HG02943 (cell line): ENCODE measurements around the gene CDK14.
A peak's percentile ranks its signal among the peaks of the same experiment; 100 is the strongest.

Source experiments
- ATAC-seq: cut with Tn5 transposase; IDR thresholded peaks from one replicate; pipeline ENCODE4 v1.9.1; 2021; ENCODE audit warnings: mild to moderate bottlenecking, low read depth, moderate library complexity; ENCODE audit not compliant: unreplicated experiment

CDK14 gene

DNA sequence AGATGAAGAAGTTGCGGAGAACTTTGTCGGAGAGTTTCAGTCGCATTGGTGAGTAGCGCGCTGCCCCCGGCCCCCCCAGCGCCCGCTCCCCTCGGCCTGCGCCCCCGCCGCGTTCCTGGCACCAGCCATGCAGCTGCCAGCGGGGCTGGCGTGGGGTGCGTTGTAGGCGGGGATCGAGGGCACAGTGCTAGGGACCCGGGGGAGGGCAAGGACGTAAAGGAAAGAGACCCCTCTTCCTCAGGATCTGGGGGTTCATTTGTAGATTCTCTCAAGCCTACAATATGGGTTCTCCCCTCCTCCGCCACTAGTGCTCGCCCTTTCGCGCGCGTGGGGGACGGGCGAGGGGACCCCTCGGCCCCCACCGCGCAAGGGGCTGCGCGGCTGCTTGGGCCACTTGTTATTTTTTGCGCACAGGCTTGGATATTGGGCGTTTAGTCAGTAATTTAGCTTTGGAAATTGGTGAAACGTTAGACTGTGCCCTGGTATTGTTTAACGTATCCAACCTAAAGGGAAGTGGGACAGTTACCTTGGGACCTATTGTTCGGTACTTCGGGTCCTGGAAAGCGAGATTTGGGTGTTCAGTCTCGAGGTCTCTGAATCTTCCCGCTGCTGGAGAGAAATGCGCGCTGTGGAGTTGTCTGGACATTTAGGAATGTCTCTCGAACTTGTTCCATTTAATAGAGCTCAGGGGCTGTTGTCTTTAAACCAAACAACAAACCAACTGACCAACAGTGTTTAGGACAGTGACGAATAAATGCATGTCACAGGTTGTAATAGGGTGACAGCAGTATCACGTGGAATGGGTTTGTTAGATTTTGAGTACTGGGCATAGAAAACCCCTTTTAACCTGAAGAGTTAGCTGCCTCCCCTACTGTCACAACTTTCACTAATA is 796 bp downstream of the CDK14 start:
- ATAC-seq, result peak; percentile 26

DNA sequence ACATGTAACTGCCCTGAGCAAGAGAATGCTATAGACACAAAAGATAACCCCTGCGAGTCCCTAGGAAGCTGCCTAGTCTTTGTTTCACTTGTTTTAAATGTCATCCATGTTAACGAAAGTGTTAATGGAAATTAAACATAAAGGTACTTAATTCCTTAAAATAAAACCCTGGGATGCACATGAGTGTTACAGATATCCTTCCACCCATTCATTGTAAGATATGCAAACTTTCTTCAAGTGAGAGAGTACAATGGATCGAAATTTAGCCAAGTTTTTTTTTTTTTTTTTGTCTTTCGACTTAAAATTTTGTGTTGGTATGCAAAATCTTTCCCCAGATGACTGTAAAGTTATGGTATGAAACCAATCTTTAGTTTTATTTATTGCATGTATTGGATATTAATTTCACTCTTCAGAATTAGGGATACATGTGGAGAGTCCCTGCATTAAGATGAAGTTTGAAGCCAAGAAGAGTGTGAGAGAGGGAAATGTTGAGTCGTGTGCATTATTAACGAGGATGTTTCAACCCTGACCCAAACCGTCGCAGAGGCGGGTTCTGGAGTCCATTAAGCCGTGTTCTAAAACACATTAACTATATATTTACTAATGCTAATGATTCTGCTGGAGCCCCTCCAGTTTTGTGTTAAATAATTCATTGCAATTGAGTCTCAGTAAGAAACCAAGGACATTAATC is 1.6 kb downstream of the CDK14 start:
- ATAC-seq, result no peak

DNA sequence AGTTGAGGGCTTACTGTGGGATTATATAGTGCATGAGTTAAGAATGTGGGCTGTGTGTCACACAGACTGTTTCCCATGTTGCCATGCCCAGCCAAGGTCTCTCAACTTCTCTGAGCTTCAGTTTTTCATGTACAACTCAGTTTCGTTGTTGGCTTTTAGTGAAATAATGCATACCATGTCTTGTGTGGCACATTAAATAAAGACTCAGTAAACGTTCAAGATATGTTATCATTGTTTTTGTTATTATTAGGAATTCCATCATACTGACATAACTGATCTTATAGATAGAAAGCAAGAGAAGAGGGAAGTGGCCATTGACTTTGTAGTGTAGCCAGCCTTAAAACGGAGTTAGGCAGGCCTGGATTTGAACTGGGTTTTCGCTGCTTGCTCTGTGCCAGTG is 2.9 kb downstream of the CDK14 start:
- ATAC-seq, result no peak

DNA sequence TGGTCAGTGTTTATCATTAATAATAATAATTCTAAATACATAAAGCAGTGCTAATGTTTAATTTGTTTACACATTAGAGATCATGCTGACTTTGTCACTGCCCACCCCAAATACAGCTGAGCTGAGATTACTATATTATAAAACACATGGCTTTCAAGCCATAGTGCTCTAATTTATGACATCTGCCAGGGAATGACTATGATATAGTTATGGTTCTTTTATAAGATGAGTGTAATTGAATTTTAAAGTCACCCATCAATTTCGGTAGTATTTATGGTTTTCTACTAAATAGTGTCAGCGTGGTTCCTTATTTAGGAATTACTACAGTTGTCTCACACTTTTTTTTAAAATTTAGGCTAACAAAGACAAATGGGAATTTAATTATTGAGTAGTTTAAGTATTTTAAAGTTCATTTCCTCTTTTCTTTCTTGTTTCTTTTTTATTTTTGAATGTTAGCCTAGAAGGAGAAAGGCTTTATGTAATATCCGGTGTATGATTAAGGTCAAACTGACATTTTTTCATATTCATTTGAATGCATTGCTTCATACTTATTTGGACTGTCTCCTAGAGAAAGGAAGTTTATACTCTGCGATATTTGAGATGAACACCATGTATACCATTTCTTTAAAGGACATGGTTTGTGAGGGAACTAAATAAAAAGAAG is 3.9 kb downstream of the CDK14 start:
- ATAC-seq, result no peak

DNA sequence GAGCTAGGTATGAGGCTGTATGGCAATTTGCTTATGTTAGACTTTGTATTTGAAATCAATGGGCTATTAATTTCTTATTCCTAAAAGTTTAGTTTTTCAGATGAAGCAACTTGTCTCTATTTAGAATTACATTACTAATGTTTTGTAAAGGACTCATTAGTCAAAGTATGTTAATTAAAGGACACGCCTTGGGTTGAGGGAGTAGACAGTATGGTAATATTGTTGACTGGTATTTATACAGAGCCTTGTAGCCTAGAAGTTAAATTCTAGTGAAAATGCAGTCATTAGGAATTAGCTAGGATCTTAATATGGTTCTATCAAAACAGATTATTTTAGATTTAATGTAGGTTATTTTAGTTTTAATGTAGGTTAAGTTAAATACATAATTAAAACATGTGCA is 6.2 kb downstream of the CDK14 start:
- no peak for ATAC-seq

DNA sequence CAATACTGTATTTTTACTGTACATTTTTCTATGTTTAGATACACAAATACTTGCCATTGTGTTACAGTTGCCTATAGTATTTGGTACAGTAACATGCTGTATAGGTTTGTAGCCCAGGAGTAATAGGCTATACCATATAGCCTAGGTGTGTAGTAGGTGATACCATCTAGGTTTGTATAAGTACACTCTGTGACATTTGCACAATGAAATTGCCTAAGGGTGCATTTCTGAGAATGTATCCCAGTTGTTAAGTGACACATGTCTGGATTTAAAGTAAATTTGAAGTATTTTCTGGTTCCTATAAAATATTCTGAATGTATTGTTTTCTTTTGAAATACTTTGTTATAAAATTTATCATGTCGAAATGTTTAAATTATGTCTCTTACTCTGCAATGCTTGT is 7.2 kb downstream of the CDK14 start:
- ATAC-seq, result no peak

DNA sequence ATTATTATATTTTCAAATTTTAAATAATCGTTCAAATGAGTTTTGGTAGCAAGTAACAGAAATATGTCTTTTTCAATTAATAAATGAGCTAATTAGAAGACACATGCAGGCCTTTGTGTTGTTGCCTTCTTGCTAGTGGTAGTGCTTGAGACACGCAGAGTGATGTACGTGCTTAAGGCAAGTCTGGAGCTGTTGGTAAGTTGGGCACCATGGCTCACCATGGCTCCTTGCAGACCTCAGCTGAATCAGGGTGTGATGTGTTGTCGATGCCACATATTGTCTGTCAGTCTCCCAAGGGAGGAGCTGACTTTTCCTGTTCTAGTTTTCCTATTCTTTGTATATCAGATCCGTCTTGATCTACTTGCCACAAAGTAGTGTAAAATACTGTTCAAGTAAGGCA is 8.3 kb downstream of the CDK14 start:
- no peak for ATAC-seq

DNA sequence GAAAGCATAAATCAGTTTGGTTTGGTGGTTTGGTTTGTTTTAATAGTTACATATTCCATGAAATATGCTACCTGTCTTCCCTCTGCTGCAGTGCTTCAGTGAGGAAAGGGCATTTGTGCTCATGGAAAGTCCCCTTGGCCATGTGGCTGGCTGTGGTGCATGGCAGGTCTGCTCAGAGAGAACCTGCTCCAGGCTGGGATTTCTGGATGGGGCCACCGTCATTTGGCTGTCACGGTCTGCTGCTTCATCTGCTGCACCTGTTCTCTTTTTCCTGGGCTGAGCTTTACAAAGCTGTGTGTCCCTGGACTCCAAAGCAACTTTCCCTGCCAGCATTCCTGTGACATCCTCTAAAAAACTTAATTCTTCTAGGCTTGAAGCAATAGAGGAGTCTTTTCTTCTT is 8.9 kb downstream of the CDK14 start:
- ATAC-seq, result no peak

DNA sequence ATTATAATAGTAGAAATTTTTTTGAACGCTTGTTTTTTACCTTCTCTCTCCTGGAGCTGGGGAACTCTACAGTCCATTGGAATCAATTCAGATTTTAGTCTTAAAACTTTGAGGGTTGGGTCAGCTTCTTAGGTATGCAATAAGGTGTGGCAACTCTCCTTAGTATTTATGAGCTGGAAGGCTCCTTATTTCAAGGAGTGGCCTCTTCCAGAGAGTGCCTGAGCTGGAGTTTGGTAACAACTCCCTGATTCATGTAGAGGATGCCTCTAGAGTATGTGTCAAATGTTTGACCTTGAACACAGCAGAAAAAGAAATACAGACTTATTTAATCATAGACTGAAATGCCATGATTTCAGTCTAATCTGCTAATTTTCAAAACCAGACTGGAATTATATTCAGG is 11.1 kb downstream of the CDK14 start:
- ATAC-seq, result no peak

DNA sequence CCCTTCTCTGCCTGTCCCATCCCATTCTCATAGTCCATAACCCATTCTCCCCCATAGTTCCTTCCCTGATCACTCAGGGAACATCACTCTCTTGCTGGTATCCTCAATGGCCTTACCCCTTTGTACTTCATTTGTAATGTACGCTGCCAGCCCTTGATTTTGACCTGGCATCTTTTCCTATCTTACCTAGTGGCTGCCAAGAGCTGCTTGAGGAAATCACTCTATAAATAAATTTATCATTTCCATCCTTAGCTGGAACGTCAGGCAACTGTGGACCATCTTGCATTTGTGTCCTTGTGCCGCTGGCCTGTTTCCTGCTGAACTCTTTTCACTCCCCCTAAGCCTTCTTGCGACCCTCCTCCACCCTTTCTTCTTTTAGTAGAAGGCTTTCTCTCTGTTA is 14.0 kb downstream of the CDK14 start:
- ATAC-seq, result no peak

DNA sequence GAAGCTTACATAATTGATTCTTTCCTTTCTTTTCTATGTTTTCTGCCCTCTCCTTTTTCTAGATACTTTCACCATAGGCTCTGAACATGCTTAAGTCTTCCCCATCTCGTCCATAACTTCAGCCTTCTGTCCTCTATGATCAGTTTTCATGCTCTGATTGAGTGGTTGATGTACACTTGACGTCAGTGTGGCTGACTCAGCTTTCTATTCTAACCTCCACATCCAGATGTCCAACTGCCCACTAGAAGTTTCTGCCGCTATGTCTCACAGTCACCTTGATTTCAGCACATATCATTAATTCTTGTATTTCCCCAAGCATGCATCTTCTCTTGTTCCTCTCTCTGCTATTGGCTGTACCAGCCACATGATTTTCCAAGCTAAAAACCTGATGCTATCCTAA is 15.0 kb downstream of the CDK14 start:
- ATAC-seq, result no peak

DNA sequence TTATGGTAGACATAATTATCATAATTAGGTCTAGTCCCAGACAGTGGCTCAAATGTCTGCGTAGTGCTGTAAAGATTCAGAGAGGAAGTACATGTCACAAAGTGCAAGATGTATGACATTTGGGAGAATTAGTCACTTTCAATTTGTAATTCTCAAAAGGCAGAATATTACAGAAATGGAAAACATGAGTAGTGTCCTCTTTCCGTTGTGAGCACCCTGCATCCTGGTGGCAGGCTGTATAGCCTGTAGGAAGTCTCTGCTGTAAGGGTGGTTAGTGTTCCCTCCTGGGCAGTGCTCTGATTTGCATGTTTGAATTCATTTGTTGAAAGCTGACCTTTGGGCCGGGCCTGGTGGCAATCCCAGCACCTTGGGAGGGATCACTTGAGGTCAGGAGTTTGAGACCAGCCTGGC is 17.0 kb downstream of the CDK14 start:
- ATAC-seq, result peak; percentile 88

DNA sequence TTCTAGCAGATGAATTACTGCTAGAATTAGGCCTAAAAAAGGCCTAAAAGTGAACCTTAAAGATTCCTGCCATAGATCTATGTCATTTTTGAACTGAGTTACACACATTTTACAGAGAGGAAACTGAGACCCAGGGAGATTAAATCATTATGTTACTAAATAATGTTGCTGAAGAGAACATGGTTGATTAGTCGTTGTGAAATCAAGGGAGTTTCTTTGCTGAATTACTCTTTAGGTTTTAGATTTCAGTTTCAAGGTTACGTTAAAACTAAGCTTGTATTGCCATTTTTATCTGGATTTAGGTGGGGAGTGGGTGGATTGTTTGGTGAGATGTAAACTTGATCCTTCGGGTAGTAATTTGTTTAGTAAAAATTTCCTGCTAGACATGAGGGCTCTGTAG is 21.3 kb downstream of the CDK14 start:
- ATAC-seq, result no peak

DNA sequence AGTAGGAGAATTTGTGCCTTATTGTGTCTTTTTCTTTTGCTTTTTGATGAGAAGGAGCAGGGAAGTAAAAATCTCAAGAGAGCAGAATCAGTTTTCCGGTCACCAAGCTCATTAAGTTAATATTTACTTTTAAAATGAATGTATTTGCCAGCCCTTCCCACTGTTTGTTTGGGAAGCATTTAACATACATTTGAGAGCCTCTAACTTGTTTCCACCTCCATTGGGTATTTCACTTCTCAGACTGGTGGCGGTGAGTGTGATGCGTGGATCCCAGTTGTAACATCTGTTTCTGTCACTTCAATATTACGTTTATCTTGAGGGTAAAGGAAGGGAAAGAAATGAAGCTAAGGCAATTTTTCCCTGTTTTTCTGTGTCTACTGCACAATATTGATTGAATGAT is 22.8 kb downstream of the CDK14 start:
- no peak for ATAC-seq

DNA sequence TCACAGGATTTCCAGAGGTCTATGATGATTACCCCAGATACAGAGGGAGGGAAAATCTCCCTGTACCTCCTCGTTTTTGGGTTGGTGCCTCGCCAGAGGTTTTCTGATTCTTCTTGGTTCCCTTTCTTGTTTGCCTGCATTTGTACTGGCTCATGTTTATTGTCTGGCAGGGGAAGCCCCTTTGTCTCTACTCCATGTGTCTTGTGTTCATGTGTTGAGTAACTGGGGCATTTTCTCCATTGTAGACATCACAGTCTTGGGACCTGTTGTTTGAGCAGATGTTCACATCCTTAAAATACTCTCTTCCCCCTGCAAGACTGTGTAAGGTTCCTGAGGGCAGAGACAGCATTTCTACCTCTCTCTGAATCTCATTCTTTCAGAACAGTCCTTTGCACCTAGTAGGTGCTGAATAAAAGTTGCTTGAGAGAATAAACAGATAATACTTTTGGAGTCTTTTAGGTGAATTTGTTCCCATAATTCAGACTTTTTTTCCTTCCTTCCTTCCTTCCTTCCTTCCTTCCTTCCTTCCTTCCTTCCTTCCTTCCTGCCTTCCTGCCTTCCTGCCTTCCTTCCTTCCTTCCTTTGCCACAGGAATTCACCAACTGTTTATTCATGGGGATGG is 25.1 kb downstream of the CDK14 start:
- no peak for ATAC-seq

DNA sequence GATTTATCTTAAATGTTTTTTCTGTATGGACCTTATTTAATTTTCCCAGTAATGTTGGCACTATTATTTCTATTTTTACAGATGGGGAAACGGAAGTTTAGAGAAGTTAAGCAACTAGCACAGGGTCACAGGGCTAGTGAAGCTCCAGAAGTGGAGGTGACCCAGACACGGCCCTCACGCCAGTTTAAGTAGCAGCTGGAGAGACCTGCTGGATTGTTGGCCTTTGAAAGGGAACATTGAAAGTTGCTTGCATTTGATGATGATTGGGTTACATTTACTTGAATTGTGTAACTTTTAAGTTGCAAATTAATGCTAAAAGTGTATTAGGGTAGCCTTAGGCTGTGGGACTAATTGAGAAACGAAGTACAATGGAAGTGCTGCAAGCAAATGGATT is 25.6 kb downstream of the CDK14 start:
- ATAC-seq, result no peak

DNA sequence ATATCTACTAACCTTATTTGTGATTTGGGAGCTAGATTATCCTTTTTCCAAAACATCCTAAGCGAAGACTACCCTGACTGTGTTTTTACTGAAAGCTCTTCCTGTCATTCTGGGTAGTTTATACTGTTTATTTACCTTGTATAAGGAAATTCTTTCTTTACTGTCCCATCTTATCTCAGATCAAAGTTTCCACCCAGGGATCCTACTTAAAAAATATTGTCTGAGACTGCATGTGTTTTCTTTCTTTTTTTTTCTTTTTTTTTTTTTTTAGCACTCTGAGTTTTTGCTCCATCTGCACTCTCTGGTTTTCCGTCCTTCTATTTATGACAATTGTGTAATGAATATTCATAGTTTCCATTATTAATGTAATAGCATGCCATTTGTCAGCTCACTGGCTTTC is 26.5 kb downstream of the CDK14 start:
- no peak for ATAC-seq

DNA sequence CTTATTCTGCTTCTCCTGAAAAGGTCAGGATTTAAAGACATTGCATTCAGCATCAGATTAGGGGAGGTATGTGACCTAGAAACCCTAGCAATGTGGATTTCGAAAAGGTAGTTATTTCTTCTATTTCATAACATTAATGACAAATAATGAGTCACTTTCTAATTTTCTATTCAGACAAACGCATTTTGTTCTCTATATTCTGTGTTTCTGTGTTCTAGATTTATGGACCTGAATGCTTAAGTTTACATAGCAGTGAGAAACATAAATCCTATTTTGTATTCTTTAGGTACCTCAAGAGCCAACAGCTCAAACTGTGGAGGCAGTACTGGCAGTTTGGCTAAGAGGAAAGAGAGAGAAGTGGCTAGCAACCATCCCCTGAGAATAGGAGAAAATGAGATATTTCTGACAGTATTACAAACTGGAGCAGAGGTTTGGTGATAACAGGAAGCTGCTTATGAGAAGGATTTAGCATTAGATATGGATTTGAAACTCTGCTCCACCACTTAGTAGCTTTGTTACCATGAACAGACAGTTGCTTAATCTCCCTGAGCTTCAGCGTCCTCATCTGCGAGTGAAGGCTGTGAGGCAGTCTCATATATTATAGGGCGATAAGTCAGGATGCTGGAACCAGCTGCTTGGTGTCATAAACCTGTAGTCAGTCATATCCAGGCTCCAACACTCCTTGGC is 28.2 kb downstream of the CDK14 start:
- no peak for ATAC-seq

DNA sequence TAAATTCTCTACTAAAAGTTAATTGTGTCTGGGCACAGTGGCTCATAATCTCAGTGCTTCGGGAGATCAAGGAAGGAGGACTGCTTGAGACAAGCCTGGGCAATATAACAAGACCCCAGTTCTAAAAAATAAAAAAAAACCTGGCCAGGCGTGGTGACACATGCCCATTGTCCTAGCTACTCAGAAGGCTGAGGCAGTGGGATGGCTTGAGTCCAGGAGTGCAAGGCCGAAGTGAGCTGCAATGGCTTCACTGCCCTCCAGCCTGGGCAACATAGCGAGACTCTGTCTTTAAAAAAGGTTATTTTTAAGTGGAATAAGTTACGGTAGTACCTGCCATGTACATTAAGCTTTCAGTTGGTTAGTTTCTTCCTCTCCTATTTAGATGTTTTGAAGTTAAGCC is 28.9 kb downstream of the CDK14 start:
- ATAC-seq, result no peak

DNA sequence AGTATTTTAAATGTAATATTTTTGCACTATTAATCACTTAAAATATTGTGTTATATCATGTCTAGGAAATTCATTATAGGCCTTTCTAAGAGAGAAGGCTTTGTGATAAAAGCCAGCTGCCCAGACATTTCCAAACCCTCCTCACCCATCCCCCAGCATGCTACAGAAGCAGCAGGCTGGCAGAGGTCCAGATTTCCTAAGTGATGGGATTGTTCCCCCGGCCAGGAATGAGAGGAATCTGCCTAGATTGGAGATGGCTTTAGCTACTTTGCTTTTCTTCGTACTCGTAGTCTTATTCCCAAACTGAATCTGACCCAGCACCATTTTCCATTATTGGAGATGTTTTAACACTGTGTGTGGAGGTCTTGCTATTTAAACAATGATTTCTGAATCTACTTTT is 29.4 kb downstream of the CDK14 start:
- no peak for ATAC-seq

DNA sequence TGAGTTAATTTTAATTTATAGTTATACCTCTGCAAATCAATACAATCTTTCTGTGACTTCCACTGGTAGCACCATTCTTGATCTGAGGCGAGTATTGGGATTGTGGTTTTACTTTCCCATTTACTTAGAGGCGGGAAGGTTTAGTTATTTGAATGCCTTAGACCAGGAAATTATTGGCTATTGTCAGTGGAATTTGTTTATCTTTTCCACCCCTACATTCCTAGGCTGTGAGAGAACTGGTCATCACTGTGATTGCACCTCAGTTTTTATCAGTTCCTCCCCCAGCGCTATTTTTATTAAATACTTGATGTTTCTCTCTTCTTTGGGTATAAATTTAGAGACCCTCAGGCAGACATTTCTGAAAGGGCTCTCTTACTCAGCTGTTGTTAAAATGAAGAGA is 29.9 kb downstream of the CDK14 start:
- ATAC-seq, result no peak
